IPS-18a (cell line): ENCODE results near the gene SLC25A19.

Experiments used
- H3K27ac ChIP-seq: one replicate; pipeline ENCODE4 v1.5.1; 2013; ENCODE audit warnings: low read length
- H3K27me3 ChIP-seq: one replicate; pipeline ENCODE4 v1.6.1; 2013; ENCODE audit warnings: mild to moderate bottlenecking, low read length; ENCODE audit not compliant: control insufficient read depth, insufficient read depth
- H3K36me3 ChIP-seq: one replicate; pipeline ENCODE4 v1.6.1; 2013; ENCODE audit warnings: low read depth, low read length; ENCODE audit not compliant: control insufficient read depth
- H3K4me1 ChIP-seq: one replicate; pipeline ENCODE4 v1.6.1; 2013; ENCODE audit warnings: low read depth, low read length; ENCODE audit not compliant: control insufficient read depth
- H3K4me3 ChIP-seq: one replicate; pipeline ENCODE4 v1.5.1; 2013; ENCODE audit warnings: low read length
- H3K9ac ChIP-seq: one replicate; pipeline ENCODE4 v1.6.1; 2013; ENCODE audit warnings: mild to moderate bottlenecking, low read length, moderate library complexity
- H3K9me3 ChIP-seq: one replicate; pipeline ENCODE4 v1.6.1; 2013; ENCODE audit warnings: low read depth, low read length; ENCODE audit not compliant: control insufficient read depth

The SLC25A19 gene

GRCh38 chr17:75289115-75289831 lies at the start of gene SLC25A19:
Gene SLC25A19 (minus strand): TSS chr17:75289433. CDS start chr17:75286764, 2,669 bp downstream.
- Histone ChIP-seq H3K9me3 (no peaks in the 10 kb centered on the region), H3K27me3 (peaks cover 3% of the 10 kb centered on the region), H3K36me3 (peaks cover 9% of the 10 kb centered on the region), H3K9ac (peak within 1 kb of the TSS; percentile 59), H3K27ac (no peak within 1 kb of the TSS), H3K4me3 (peak within 1 kb of the TSS; percentile 82), H3K4me1 (peaks cover 4% of the 10 kb centered on the region)

GRCh38 chr17:75338335-75338734 lies 49.1 kb upstream of the SLC25A19 start:
- no peaks in the 10 kb centered on the region for H3K27me3 ChIP-seq
- H3K4me1 ChIP-seq = peaks cover 17% of the 10 kb centered on the region
- no peaks in the 10 kb centered on the region for H3K9me3 ChIP-seq
- no peak overlapping the region for H3K4me3 ChIP-seq
- no peak overlapping the region for H3K27ac ChIP-seq
- H3K36me3 ChIP-seq = no peaks in the 10 kb centered on the region
- no peak overlapping the region for H3K9ac ChIP-seq

- H3K27me3 ChIP-seq = no peaks in the 10 kb centered on the region
- H3K27ac ChIP-seq = no peak overlapping the region
- H3K36me3 ChIP-seq = peaks cover 5% of the 10 kb centered on the region
- no peak overlapping the region for H3K9ac ChIP-seq
- H3K4me1 ChIP-seq = peaks cover 4% of the 10 kb centered on the region
- no peaks in the 10 kb centered on the region for H3K9me3 ChIP-seq
- no peak overlapping the region for H3K4me3 ChIP-seq
Measured at GRCh38 chr17:75335315-75335714, 46.1 kb upstream of the SLC25A19 start.

- Histone ChIP-seq H3K9me3 (no peaks in the 10 kb centered on the region), H3K4me1 (peaks cover 4% of the 10 kb centered on the region), H3K9ac (no peak overlapping the region), H3K27ac (no peak overlapping the region), H3K36me3 (peaks cover 5% of the 10 kb centered on the region), H3K27me3 (no peaks in the 10 kb centered on the region), H3K4me3 (no peak overlapping the region)
Measured at GRCh38 chr17:75334723-75335122, 45.5 kb upstream of the SLC25A19 start.

GRCh38 chr17:75331671-75332070 lies 42.4 kb upstream of the SLC25A19 start:
- H3K4me1 ChIP-seq = peaks cover 4% of the 10 kb centered on the region
- H3K27me3 ChIP-seq = no peaks in the 10 kb centered on the region
- H3K9me3 ChIP-seq = no peaks in the 10 kb centered on the region
- peaks cover 5% of the 10 kb centered on the region for H3K36me3 ChIP-seq
- H3K4me3 ChIP-seq = no peak overlapping the region
- H3K27ac ChIP-seq = no peak overlapping the region
- H3K9ac ChIP-seq = no peak overlapping the region

- H3K27ac ChIP-seq = no peak overlapping the region
- no peaks in the 10 kb centered on the region for H3K9me3 ChIP-seq
- H3K4me1 ChIP-seq = peaks cover 11% of the 10 kb centered on the region
- H3K36me3 ChIP-seq = peaks cover 5% of the 10 kb centered on the region
- no peak overlapping the region for H3K4me3 ChIP-seq
- no peaks in the 10 kb centered on the region for H3K27me3 ChIP-seq
- H3K9ac ChIP-seq = no peak overlapping the region
Measured at GRCh38 chr17:75327757-75328156, 38.5 kb upstream of the SLC25A19 start.

- Histone ChIP-seq H3K4me1 (peaks cover 9% of the 10 kb centered on the region), H3K9me3 (no peaks in the 10 kb centered on the region), H3K36me3 (peaks cover 5% of the 10 kb centered on the region), H3K9ac (no peak overlapping the region), H3K4me3 (no peak overlapping the region), H3K27ac (no peak overlapping the region), H3K27me3 (no peaks in the 10 kb centered on the region)
Measured at GRCh38 chr17:75326226-75326848, 37.1 kb upstream of the SLC25A19 start.

GRCh38 chr17:75325827-75326225 lies 36.6 kb upstream of the SLC25A19 start:
- peaks cover 8% of the 10 kb centered on the region for H3K4me1 ChIP-seq
- no peak overlapping the region for H3K9ac ChIP-seq
- no peak overlapping the region for H3K4me3 ChIP-seq
- H3K27ac ChIP-seq = no peak overlapping the region
- H3K27me3 ChIP-seq = no peaks in the 10 kb centered on the region
- peaks cover 4% of the 10 kb centered on the region for H3K36me3 ChIP-seq
- no peaks in the 10 kb centered on the region for H3K9me3 ChIP-seq

GRCh38 chr17:75325348-75325747 lies 36.1 kb upstream of the SLC25A19 start:
- H3K9me3 ChIP-seq = no peaks in the 10 kb centered on the region
- H3K36me3 ChIP-seq = peaks cover 3% of the 10 kb centered on the region
- no peak overlapping the region for H3K9ac ChIP-seq
- no peak overlapping the region for H3K4me3 ChIP-seq
- H3K27ac ChIP-seq = no peak overlapping the region
- peaks cover 8% of the 10 kb centered on the region for H3K4me1 ChIP-seq
- no peaks in the 10 kb centered on the region for H3K27me3 ChIP-seq

GRCh38 chr17:75321506-75321905 lies 32.3 kb upstream of the SLC25A19 start:
- Histone ChIP-seq H3K9ac (no peak overlapping the region), H3K4me1 (peaks cover 9% of the 10 kb centered on the region), H3K27me3 (no peaks in the 10 kb centered on the region), H3K9me3 (no peaks in the 10 kb centered on the region), H3K4me3 (no peak overlapping the region), H3K27ac (no peak overlapping the region), H3K36me3 (peaks cover 3% of the 10 kb centered on the region)

GRCh38 chr17:75319904-75320691 lies 30.9 kb upstream of the SLC25A19 start:
- H3K9me3 ChIP-seq = no peaks in the 10 kb centered on the region
- H3K4me3 ChIP-seq = no peak overlapping the region
- H3K27ac ChIP-seq = no peak overlapping the region
- H3K27me3 ChIP-seq = no peaks in the 10 kb centered on the region
- H3K4me1 ChIP-seq = peaks cover 3% of the 10 kb centered on the region
- H3K36me3 ChIP-seq = peaks cover 3% of the 10 kb centered on the region
- no peak overlapping the region for H3K9ac ChIP-seq
